ENCODE data around the gene UBE2E2. TPM values are rescaled to one million over a fixed set of nuclear protein-coding genes. Genes with fewer than 3 reads are reported as not detected.

The UBE2E2 gene
- polyA plus RNA-seq, 1 donor from 2014 or later = 19.8 TPM

- H3K4me2 ChIP-seq (ENCODE audit: low read length) = no peak overlapping the region
- TF ChIP-seq POLR2AphosphoS5 (IDR thresholded peaks at IDR 0.05) (no peak), RAD21 (conservative IDR thresholded peaks at IDR 0.05) (no peak), MXI1 (conservative IDR thresholded peaks at IDR 0.05; ENCODE audit: poor library complexity, severe bottlenecking) (no peak), EZH2 (IDR thresholded peaks at IDR 0.05; ENCODE audit: borderline replicate concordance, insufficient read depth, low read length, poor library complexity, severe bottlenecking) (no peak), EP300 (conservative IDR thresholded peaks at IDR 0.05; ENCODE audit: poor library complexity, severe bottlenecking) (no peak)
- TF ChIP-seq, protein P1, sequence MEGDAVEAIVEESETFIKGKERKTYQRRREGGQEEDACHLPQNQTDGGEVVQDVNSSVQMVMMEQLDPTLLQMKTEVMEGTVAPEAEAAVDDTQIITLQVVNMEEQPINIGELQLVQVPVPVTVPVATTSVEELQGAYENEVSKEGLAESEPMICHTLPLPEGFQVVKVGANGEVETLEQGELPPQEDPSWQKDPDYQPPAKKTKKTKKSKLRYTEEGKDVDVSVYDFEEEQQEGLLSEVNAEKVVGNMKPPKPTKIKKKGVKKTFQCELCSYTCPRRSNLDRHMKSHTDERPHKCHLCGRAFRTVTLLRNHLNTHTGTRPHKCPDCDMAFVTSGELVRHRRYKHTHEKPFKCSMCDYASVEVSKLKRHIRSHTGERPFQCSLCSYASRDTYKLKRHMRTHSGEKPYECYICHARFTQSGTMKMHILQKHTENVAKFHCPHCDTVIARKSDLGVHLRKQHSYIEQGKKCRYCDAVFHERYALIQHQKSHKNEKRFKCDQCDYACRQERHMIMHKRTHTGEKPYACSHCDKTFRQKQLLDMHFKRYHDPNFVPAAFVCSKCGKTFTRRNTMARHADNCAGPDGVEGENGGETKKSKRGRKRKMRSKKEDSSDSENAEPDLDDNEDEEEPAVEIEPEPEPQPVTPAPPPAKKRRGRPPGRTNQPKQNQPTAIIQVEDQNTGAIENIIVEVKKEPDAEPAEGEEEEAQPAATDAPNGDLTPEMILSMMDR (IDR thresholded peaks at IDR 0.05; ENCODE audit: poor library complexity, severe bottlenecking) = no peak
- no peaks in the 10 kb centered on the region for H4K20me1 ChIP-seq (ENCODE audit: insufficient read depth)
- H3K9me3 ChIP-seq (ENCODE audit: low read length) = no peaks in the 10 kb centered on the region
- H3K27me3 ChIP-seq (ENCODE audit: insufficient read depth, low read depth, low read length) = no peaks in the 10 kb centered on the region
- no peaks in the 10 kb centered on the region for H3K9me2 ChIP-seq (ENCODE audit: insufficient read depth, low read length)
- H3F3A ChIP-seq (ENCODE audit: insufficient read depth, low read length, poor library complexity, severe bottlenecking) = no peaks in the 10 kb centered on the region
- H2AFZ ChIP-seq (ENCODE audit: low read depth, low read length) = no peak overlapping the region
- no peak overlapping the region for H3K27ac ChIP-seq (ENCODE audit: low read length)
- no peak overlapping the region for H3K4me3 ChIP-seq (ENCODE audit: low read length)
- no peak overlapping the region for H3K9ac ChIP-seq (ENCODE audit: low read length)
- H3K36me3 ChIP-seq (ENCODE audit: insufficient read depth, low read length) = no peaks in the 10 kb centered on the region
- H3K79me2 ChIP-seq (replicated peaks; ENCODE audit: insufficient read depth, low read length) = peaks cover 3% of the 10 kb centered on the region
These were observed 45.5 kb downstream of the UBE2E2 start for GRCh38 chr3:23248594-23249131.

- Histone ChIP-seq H3K36me3 (ENCODE audit: insufficient read depth, low read length) (no peaks in the 10 kb centered on the region), H2AFZ (ENCODE audit: low read depth, low read length) (no peak overlapping the region), H3K9me3 (ENCODE audit: low read length) (no peaks in the 10 kb centered on the region), H4K20me1 (ENCODE audit: insufficient read depth) (no peaks in the 10 kb centered on the region), H3K9ac (ENCODE audit: low read length) (no peak overlapping the region), H3K4me3 (ENCODE audit: low read length) (no peak overlapping the region), H3K27ac (ENCODE audit: low read length) (no peak overlapping the region), H3K9me2 (ENCODE audit: insufficient read depth, low read length) (no peaks in the 10 kb centered on the region), H3F3A (ENCODE audit: insufficient read depth, low read length, poor library complexity, severe bottlenecking) (no peaks in the 10 kb centered on the region), H3K27me3 (ENCODE audit: insufficient read depth, low read depth, low read length) (no peaks in the 10 kb centered on the region), H3K4me2 (ENCODE audit: low read length) (no peak overlapping the region), H3K79me2 (replicated peaks; ENCODE audit: insufficient read depth, low read length) (no peaks in the 10 kb centered on the region)
- TF ChIP-seq, protein P2, sequence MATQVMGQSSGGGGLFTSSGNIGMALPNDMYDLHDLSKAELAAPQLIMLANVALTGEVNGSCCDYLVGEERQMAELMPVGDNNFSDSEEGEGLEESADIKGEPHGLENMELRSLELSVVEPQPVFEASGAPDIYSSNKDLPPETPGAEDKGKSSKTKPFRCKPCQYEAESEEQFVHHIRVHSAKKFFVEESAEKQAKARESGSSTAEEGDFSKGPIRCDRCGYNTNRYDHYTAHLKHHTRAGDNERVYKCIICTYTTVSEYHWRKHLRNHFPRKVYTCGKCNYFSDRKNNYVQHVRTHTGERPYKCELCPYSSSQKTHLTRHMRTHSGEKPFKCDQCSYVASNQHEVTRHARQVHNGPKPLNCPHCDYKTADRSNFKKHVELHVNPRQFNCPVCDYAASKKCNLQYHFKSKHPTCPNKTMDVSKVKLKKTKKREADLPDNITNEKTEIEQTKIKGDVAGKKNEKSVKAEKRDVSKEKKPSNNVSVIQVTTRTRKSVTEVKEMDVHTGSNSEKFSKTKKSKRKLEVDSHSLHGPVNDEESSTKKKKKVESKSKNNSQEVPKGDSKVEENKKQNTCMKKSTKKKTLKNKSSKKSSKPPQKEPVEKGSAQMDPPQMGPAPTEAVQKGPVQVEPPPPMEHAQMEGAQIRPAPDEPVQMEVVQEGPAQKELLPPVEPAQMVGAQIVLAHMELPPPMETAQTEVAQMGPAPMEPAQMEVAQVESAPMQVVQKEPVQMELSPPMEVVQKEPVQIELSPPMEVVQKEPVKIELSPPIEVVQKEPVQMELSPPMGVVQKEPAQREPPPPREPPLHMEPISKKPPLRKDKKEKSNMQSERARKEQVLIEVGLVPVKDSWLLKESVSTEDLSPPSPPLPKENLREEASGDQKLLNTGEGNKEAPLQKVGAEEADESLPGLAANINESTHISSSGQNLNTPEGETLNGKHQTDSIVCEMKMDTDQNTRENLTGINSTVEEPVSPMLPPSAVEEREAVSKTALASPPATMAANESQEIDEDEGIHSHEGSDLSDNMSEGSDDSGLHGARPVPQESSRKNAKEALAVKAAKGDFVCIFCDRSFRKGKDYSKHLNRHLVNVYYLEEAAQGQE (IDR thresholded peaks at IDR 0.05; ENCODE audit: borderline replicate concordance) = no peak
- TF ChIP-seq, protein P1 (IDR thresholded peaks at IDR 0.05; ENCODE audit: poor library complexity, severe bottlenecking) = no peak
- TF ChIP-seq EP300 (conservative IDR thresholded peaks at IDR 0.05; ENCODE audit: poor library complexity, severe bottlenecking) (no peak), EZH2 (IDR thresholded peaks at IDR 0.05; ENCODE audit: borderline replicate concordance, insufficient read depth, low read length, poor library complexity, severe bottlenecking) (no peak), MXI1 (conservative IDR thresholded peaks at IDR 0.05; ENCODE audit: poor library complexity, severe bottlenecking) (no peak), RAD21 (conservative IDR thresholded peaks at IDR 0.05) (no peak), TAF1 (IDR thresholded peaks at IDR 0.05; ENCODE audit: low read depth) (no peak), SMC3 (conservative IDR thresholded peaks at IDR 0.05; ENCODE audit: poor library complexity) (no peak), POLR2AphosphoS5 (IDR thresholded peaks at IDR 0.05) (no peak)
These were observed 46.8 kb downstream of the UBE2E2 start for GRCh38 chr3:23249961-23250360.
